SK-N-SH treated with all-trans-retinoic acid at 6 μM for 48 hours (cell line): Measurements from ENCODE around the gene ENO3.
"Not testable (repeated sequence)": the region's sequence is repeated elsewhere in the genome, so short reads cannot be mapped to it uniquely, and the experiment has no call there.

Experiments
- ARNTL ChIP-seq: fragments of 450-650 bp; formaldehyde crosslinking; IDR thresholded peaks from 2 replicates; pipeline ENCODE4 v1.5.0; 2020; ENCODE audit warnings: low read depth, mild to moderate bottlenecking, moderate library complexity, borderline replicate concordance
- BACH2 ChIP-seq: fragments of 250-450 bp; sonication (Bioruptor Pico); IDR thresholded peaks from 2 replicates; pipeline ENCODE4 v1.9.0; 2021; ENCODE audit warnings: mild to moderate bottlenecking, borderline replicate concordance
- ISL1 ChIP-seq: fragments of 250-450 bp; sonication (Bioruptor Pico); IDR thresholded peaks from 2 replicates; pipeline ENCODE4 v2.1.2; 2022; ENCODE audit warnings: mild to moderate bottlenecking, moderate library complexity
- RARB ChIP-seq: fragments of 250-450 bp; sonication (Bioruptor Pico); IDR thresholded peaks from 2 replicates; pipeline ENCODE4 v1.8.0; 2021; ENCODE audit warnings: mild to moderate bottlenecking, moderate library complexity
- TOX ChIP-seq: fragments of 250-450 bp; sonication (Bioruptor Pico); IDR thresholded peaks from 2 replicates; pipeline ENCODE4 v1.8.0; 2021; ENCODE audit warnings: mild to moderate bottlenecking, moderate library complexity, borderline replicate concordance
- ZFP3 ChIP-seq: fragments of 250-450 bp; sonication (Bioruptor Pico); IDR thresholded peaks from 2 replicates; pipeline ENCODE4 v1.5.0; 2020; ENCODE audit warnings: mild to moderate bottlenecking, moderate library complexity
- ZNF565 ChIP-seq: fragments of 450-650 bp; formaldehyde crosslinking; conservative IDR thresholded peaks from 2 replicates; pipeline ENCODE4 v1.5.0; 2020; ENCODE audit warnings: low read depth, mild to moderate bottlenecking, moderate library complexity
- ZNF70 ChIP-seq: fragments of 450-650 bp; formaldehyde crosslinking; IDR thresholded peaks from 2 replicates; pipeline ENCODE4 v1.5.0; 2020; ENCODE audit warnings: mild to moderate bottlenecking, moderate library complexity
- TF ChIP-seq, protein P1 (sequence below): fragments of 250-450 bp; sonication (Bioruptor Pico); IDR thresholded peaks from 2 replicates; pipeline ENCODE4 v1.8.0; 2020; ENCODE audit warnings: mild to moderate bottlenecking, moderate library complexity, borderline replicate concordance

DNA sequence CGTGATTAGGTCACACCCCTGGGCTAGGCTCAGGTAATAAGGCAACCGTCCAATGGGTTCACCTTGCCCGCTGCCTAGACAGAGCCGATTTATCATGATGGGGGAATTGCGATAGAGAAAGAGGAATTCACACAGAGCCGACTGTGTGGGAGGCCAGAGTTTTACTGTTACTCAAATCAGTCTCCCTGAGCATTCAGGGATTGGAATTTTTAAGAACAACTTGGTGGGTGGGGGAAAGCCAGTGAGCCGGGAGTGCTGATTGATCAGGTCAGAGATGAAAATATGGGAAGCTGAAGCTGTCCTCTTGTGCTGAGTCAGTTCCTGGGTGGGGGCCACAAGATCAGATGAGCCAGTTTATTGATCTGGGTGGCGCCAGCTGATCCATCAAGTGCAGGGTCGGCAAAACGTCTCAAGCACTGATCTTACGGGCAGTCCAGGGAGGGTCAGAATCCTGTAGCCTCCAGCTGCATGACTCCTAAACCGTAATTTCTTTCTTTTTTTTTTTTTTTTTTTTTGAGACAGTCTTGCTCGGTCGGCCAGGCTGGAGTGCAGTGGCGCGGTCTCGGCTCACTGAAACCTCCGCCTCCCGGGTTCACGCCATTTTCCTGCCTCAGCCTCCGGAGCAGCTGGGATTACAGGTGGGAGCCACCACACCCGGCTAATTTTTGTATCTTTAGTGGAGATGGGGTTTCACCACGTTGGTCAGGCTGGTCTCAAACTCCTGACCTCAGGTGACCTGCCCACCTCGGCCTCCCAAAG lies 24.2 kb upstream of the ENO3 start:
- not testable (repeated sequence) for TF ChIP-seq ARNTL (CRISPR knock-in tag); ZNF70 (CRISPR knock-in tag); BACH2 (CRISPR knock-in tag); RARB (CRISPR knock-in tag); TOX; ISL1 (CRISPR knock-in tag); ZFP3 (CRISPR knock-in tag); ZNF565
- TF ChIP-seq, protein P1, sequence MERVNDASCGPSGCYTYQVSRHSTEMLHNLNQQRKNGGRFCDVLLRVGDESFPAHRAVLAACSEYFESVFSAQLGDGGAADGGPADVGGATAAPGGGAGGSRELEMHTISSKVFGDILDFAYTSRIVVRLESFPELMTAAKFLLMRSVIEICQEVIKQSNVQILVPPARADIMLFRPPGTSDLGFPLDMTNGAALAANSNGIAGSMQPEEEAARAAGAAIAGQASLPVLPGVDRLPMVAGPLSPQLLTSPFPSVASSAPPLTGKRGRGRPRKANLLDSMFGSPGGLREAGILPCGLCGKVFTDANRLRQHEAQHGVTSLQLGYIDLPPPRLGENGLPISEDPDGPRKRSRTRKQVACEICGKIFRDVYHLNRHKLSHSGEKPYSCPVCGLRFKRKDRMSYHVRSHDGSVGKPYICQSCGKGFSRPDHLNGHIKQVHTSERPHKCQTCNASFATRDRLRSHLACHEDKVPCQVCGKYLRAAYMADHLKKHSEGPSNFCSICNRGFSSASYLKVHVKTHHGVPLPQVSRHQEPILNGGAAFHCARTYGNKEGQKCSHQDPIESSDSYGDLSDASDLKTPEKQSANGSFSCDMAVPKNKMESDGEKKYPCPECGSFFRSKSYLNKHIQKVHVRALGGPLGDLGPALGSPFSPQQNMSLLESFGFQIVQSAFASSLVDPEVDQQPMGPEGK (CRISPR knock-in tag), result not testable (repeated sequence)
